HG03103 (cell line): Measurements from ENCODE around the gene APOA4.

Experiments used
- ATAC-seq: cut with Tn5 transposase; IDR thresholded peaks from one replicate; pipeline ENCODE4 v1.9.1; 2021; ENCODE audit warnings: low read depth; ENCODE audit not compliant: unreplicated experiment

The APOA4 gene

GRCh38 chr11:116823031-116823843 is at the start of gene APOA4:
TSS of gene APOA4 (minus strand) at chr11:116823304. CDS start at chr11:116823191, 113 bp downstream.
- no peak for ATAC-seq

GRCh38 chr11:116871248-116871647 is 48.1 kb upstream of the APOA4 start:
- no peak for ATAC-seq

GRCh38 chr11:116870054-116870453 is 47.0 kb upstream of the APOA4 start:
- no peak for ATAC-seq

- ATAC-seq: no peak
Observed at GRCh38 chr11:116869610-116870009, 46.5 kb upstream of the APOA4 start.

- no peak for ATAC-seq
Observed at GRCh38 chr11:116868066-116868465, 45.0 kb upstream of the APOA4 start.

- no peak for ATAC-seq
Observed at GRCh38 chr11:116867619-116868018, 44.5 kb upstream of the APOA4 start.

GRCh38 chr11:116866804-116867455 is 43.8 kb upstream of the APOA4 start:
- ATAC-seq: no peak

GRCh38 chr11:116865696-116866095 is 42.6 kb upstream of the APOA4 start:
- no peak for ATAC-seq

- ATAC-seq: no peak
Observed at GRCh38 chr11:116864531-116864930, 41.4 kb upstream of the APOA4 start.

GRCh38 chr11:116862951-116863350 is 39.8 kb upstream of the APOA4 start:
- ATAC-seq: no peak

GRCh38 chr11:116862185-116862584 is 39.1 kb upstream of the APOA4 start:
- ATAC-seq: no peak

GRCh38 chr11:116861539-116861938 is 38.4 kb upstream of the APOA4 start:
- no peak for ATAC-seq

GRCh38 chr11:116860303-116860702 is 37.2 kb upstream of the APOA4 start:
- ATAC-seq: no peak

GRCh38 chr11:116859175-116859574 is 36.1 kb upstream of the APOA4 start:
- no peak for ATAC-seq

- ATAC-seq: no peak
Observed at GRCh38 chr11:116857936-116858335, 34.8 kb upstream of the APOA4 start.

GRCh38 chr11:116857316-116857715 is 34.2 kb upstream of the APOA4 start:
- no peak for ATAC-seq

- ATAC-seq: no peak
Observed at GRCh38 chr11:116856423-116856822, 33.3 kb upstream of the APOA4 start.

- ATAC-seq: no peak
Observed at GRCh38 chr11:116855413-116855812, 32.3 kb upstream of the APOA4 start.

- ATAC-seq: peak; percentile 85
Observed at GRCh38 chr11:116853461-116854073, 30.5 kb upstream of the APOA4 start.

GRCh38 chr11:116852261-116853031 is 29.3 kb upstream of the APOA4 start:
- no peak for ATAC-seq

GRCh38 chr11:116851626-116852025 is 28.5 kb upstream of the APOA4 start:
- ATAC-seq: no peak
